ENCODE measurements around the gene HMGCS1. TPM values are rescaled to one million over a fixed set of nuclear protein-coding genes. Genes with fewer than 3 reads are reported as not detected.

HMGCS1 gene
- 36.5 TPM for total RNA-seq

DNA sequence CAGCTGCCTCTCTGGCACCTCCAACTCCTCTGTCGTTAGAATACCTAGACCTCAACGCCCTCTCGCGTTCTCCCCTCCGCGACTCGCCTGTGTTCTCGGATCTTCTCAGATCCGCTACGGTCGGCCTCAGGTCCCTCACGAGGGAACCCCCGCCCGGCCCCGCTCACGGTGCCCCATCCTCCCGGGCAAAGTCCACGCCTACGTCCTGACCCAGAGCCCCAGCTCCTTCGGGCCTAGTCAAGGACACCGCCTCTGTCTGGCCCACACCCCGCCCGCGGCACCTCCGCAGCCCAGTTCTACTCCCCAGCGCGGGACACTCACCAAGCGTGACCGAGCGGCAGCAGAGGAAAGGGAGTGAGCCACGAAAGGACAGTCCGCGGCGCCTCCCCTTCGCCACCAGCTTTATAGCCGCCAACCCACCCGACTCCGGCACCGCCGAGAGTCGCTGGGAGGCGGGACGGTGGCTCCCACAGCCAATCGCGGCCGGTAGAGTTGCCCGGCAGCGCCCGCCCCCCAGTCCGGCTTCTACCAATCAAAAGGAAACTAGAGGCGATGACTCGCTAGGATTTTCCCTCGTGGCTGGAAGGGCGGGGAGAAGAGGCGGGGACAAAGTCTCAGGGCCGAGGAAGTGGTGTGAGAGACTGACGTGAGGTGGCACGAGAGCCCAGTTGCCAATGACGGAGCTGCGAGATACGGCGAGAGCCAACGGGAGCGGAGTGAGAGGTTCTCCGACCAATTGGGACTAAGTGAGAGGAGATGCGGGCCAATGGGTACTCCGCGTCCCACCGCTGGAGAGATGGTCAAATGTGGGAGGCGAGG lies at the start of gene HMGCS1:
Gene HMGCS1, minus strand, starts transcription at position 378 of the 819 bp plus-strand sequence. CDS start 14,447 bp downstream, outside the sequence.
- H3K9me3 ChIP-seq = no peaks in the 10 kb centered on the region
- intact Hi-C loops (cut with DNase I) = loop anchor here (1.0 to 10.0 kb wide), 10 partner anchors 84 to 1496 kb away; partner anchors contain the start of genes C5orf34, MRPS30, NIM1K and RIMOC1
- DNase-seq (ENCODE audit: low spot score in 2 of 2) = peak; percentile 99 to 100

DNA sequence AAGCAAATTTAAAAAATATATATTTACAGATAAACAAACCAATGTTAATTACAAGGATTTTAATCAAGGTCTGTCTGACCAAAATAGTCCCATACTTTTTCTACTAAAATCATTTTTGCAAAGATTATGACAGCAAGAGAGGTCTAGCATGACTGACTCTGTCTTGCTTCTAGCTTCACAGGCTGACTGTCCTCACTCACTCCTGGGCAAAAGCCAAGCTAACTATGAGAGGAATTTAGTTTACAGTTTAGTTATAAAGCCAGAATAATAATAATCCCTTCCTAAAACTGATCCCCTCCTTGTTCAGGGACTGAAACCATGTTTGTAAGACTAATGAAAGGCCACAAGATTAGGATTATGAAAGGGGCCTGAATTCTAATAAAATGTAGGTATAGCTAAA lies 45.5 kb upstream of the HMGCS1 start:
- Histone ChIP-seq H3K27ac (no peak overlapping the region), H3K4me3 (no peak overlapping the region), H3K4me1 (no peaks in the 10 kb centered on the region), H3K9me3 (no peaks in the 10 kb centered on the region), H3K27me3 (no peaks in the 10 kb centered on the region), H3K36me3 (no peaks in the 10 kb centered on the region)
- DNase-seq (ENCODE audit: low spot score in 2 of 2) = no peak
- intact Hi-C loops (cut with DNase I) = no loop called here
- TF ChIP-seq, protein P1, sequence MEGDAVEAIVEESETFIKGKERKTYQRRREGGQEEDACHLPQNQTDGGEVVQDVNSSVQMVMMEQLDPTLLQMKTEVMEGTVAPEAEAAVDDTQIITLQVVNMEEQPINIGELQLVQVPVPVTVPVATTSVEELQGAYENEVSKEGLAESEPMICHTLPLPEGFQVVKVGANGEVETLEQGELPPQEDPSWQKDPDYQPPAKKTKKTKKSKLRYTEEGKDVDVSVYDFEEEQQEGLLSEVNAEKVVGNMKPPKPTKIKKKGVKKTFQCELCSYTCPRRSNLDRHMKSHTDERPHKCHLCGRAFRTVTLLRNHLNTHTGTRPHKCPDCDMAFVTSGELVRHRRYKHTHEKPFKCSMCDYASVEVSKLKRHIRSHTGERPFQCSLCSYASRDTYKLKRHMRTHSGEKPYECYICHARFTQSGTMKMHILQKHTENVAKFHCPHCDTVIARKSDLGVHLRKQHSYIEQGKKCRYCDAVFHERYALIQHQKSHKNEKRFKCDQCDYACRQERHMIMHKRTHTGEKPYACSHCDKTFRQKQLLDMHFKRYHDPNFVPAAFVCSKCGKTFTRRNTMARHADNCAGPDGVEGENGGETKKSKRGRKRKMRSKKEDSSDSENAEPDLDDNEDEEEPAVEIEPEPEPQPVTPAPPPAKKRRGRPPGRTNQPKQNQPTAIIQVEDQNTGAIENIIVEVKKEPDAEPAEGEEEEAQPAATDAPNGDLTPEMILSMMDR (IDR thresholded peaks at IDR 0.05) = no peak

More for the DNA sequence above, at the start of gene HMGCS1:
- peak within 1 kb of the TSS; percentile 92 to 93 for H3K27ac ChIP-seq
- peak within 1 kb of the TSS; percentile 85 to 94 for H3K4me3 ChIP-seq
- H3K4me1 ChIP-seq = peaks cover 0 to 8% of the 10 kb centered on the region in 2 donors
- TF ChIP-seq, protein P1 (IDR thresholded peaks at IDR 0.05) = no peak
- H3K27me3 ChIP-seq = no peaks in the 10 kb centered on the region
- H3K36me3 ChIP-seq = no peaks in the 10 kb centered on the region

DNA sequence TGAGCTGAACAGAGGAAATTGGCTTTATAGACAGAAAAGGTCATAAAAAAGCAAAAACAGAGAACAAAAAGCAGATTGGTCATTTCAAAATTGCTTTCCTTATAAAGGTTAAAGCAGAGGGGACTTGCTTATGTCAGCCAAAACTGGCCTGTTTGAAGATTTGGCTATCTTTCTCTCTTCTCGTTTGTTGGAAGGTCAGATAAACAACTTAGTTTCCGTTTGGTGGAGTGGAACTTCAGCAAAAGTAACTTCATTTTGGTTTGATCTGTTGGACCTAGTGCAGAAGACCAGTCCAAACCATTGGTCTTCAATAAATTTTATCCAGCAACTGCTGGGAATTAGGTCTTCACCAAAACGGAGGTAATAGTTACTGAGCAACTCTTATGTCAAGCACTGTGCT lies 45.1 kb upstream of the HMGCS1 start:
- no peak overlapping the region for H3K27ac ChIP-seq
- no peaks in the 10 kb centered on the region for H3K27me3 ChIP-seq
- no peaks in the 10 kb centered on the region for H3K9me3 ChIP-seq
- H3K4me1 ChIP-seq = no peaks in the 10 kb centered on the region
- DNase-seq (ENCODE audit: low spot score in 2 of 2) = no peak
- intact Hi-C loops (cut with DNase I) = no loop called here
- no peaks in the 10 kb centered on the region for H3K36me3 ChIP-seq
- no peak overlapping the region for H3K4me3 ChIP-seq
- TF ChIP-seq, protein P1 (IDR thresholded peaks at IDR 0.05) = no peak

DNA sequence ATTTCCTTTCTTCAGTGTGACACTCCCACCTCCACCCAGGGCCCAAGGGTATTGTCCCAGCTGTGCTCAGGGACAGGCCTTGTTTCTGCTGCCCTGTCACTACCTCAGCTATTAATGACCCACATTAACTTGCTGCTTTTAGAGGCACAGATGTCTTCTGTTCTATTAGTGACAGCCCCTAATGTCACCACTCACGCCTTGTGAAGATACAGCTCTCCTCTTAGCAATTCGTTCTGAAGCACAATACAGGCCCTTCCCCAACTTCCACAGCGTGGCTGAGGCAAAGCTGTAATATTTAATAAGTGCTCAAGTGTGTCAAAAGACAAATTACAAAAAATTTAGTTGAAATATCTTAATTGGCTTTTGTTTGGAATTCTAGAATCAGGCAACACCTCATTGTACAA lies 44.7 kb upstream of the HMGCS1 start:
- no peaks in the 10 kb centered on the region for H3K36me3 ChIP-seq
- DNase-seq (ENCODE audit: low spot score in 2 of 2) = no peak
- intact Hi-C loops (cut with DNase I) = no loop called here

DNA sequence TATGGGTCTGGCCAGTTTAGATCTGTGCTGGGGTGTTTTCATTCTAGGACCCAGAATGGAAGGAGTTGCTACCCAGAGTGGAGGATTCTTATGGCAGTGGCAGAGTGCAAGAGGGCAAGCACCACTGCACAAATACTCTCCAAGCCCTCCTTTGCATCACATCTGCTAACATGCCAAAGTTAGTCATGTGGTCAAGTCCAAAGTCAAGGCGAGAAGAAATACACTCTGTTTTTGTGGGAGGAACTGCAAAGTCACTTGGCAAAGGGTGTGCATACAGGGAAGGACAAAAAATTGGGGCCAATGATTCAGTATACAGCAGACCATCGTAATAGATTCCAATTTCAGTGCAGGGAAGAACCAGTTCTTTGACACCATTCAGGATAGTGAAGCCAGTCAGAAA lies 43.9 kb upstream of the HMGCS1 start:
- intact Hi-C loops (cut with DNase I) = no loop called here
- no peak overlapping the region for H3K27ac ChIP-seq
- no peaks in the 10 kb centered on the region for H3K27me3 ChIP-seq
- H3K9me3 ChIP-seq = no peaks in the 10 kb centered on the region
- H3K36me3 ChIP-seq = no peaks in the 10 kb centered on the region
- no peak for DNase-seq (ENCODE audit: low spot score in 2 of 2)
- H3K4me1 ChIP-seq = no peaks in the 10 kb centered on the region
- TF ChIP-seq, protein P1 (IDR thresholded peaks at IDR 0.05) = no peak
- no peak overlapping the region for H3K4me3 ChIP-seq

More for the DNA sequence above, 44.7 kb upstream of the HMGCS1 start:
- Histone ChIP-seq H3K4me1 (no peaks in the 10 kb centered on the region), H3K9me3 (no peaks in the 10 kb centered on the region), H3K4me3 (no peak overlapping the region), H3K27me3 (no peaks in the 10 kb centered on the region), H3K27ac (no peak overlapping the region)
- TF ChIP-seq, protein P1 (IDR thresholded peaks at IDR 0.05) = no peak
